ENCODE measurements around the gene CEACAM6. TPM values are rescaled to one million over a fixed set of nuclear protein-coding genes. Genes with fewer than 3 reads are reported as not detected.

Gene CEACAM6
- total RNA-seq, 1 experiment from 2014 or later: 10.7 TPM

DNA sequence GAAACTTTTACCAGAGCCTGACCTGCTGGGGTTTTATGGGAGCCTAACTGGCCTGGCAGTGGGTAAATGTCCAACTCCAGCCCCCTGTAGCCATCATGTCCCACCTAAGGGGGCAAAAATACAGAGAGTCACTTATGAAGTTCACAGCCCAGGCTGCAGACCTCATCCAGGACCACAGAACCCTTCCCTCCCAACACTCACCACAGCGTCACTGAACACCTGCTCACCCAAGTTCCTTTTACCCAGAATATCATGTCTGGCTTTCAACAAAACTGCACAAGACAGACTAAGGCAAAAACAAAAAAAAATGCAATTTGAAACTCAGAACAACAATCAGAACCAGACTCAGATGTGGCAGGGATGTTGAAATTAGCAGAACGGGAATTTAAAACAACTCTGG is 47.4 kb downstream of the CEACAM6 start:
- no peaks in the 10 kb centered on the region for H3K36me3 ChIP-seq (ENCODE audit: control insufficient read depth, insufficient read depth, low read length)
- peaks cover 11% of the 10 kb centered on the region for H3K9me3 Mint-ChIP-seq (ENCODE audit: unreplicated experiment)
- intact Hi-C loops (cut with micrococcal nuclease; ENCODE audit: unreplicated experiment): no loop called here
- H3K27me3 ChIP-seq (replicated peaks; ENCODE audit: control insufficient read depth, insufficient read depth, low read length): no peaks in the 10 kb centered on the region
- H3K36me3 Mint-ChIP-seq (ENCODE audit: insufficient read depth, unreplicated experiment): no peaks in the 10 kb centered on the region
- POLR2A ChIA-PET: no interaction called here
- TF ChIP-seq, protein P1, sequence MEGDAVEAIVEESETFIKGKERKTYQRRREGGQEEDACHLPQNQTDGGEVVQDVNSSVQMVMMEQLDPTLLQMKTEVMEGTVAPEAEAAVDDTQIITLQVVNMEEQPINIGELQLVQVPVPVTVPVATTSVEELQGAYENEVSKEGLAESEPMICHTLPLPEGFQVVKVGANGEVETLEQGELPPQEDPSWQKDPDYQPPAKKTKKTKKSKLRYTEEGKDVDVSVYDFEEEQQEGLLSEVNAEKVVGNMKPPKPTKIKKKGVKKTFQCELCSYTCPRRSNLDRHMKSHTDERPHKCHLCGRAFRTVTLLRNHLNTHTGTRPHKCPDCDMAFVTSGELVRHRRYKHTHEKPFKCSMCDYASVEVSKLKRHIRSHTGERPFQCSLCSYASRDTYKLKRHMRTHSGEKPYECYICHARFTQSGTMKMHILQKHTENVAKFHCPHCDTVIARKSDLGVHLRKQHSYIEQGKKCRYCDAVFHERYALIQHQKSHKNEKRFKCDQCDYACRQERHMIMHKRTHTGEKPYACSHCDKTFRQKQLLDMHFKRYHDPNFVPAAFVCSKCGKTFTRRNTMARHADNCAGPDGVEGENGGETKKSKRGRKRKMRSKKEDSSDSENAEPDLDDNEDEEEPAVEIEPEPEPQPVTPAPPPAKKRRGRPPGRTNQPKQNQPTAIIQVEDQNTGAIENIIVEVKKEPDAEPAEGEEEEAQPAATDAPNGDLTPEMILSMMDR (IDR thresholded peaks at IDR 0.05; ENCODE audit: insufficient read depth in 1 of 2, low read depth in 1 of 2, low read length in 1 of 2, severe bottlenecking in 1 of 2, unreplicated experiment in 1 of 2): no peak
- H3K4me3 ChIP-seq (ENCODE audit: low read depth, low read length): no peak overlapping the region
- H3K4me3 Mint-ChIP-seq (ENCODE audit: unreplicated experiment): no peak overlapping the region
- peaks cover 16% of the 10 kb centered on the region for H3K4me1 Mint-ChIP-seq (ENCODE audit: low read depth, unreplicated experiment)
- peaks cover 5% of the 10 kb centered on the region; the same call in 1 of the 2 replicates for H3K9me3 ChIP-seq
- no TSS peak for BruUV-seq (replicated peaks)
- peaks cover 12% of the 10 kb centered on the region for H3K4me1 ChIP-seq
- peaks cover 9% of the 10 kb centered on the region for H3K27me3 Mint-ChIP-seq (ENCODE audit: insufficient read depth, unreplicated experiment)
- CTCF ChIA-PET: interaction anchor here (0.6 to 1.1 kb wide), 2 partner anchors 156 to 450 kb away, joined by 3 to 7 read pairs; no protein-coding TSS in a partner anchor
- H3K27ac Mint-ChIP-seq (ENCODE audit: unreplicated experiment): no peak overlapping the region
- DNase-seq: no peak

DNA sequence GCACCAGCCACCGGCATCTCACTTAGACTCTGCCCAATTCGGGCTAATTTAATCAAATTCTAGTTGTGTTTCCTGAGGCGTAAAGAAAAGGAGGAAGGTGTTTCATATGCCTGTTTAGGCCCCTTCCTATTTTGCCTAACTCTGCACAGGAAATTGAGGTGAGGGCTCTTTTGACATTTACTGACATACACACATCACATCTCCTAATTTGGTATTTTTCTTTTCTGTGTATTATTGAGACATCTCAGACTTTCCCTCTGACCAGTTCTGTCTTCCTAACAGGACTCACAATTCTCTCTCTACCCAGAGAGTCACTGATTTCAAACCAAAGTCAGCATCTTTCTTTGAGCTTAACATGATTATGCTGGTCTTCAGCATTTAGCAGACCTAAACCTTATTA is 49.0 kb downstream of the CEACAM6 start:
- intact Hi-C loops (cut with micrococcal nuclease; ENCODE audit: unreplicated experiment): no loop called here
- peaks cover 9% of the 10 kb centered on the region for H3K27me3 Mint-ChIP-seq (ENCODE audit: insufficient read depth, unreplicated experiment)
- H3K27me3 ChIP-seq (replicated peaks; ENCODE audit: control insufficient read depth, insufficient read depth, low read length): no peaks in the 10 kb centered on the region
- peaks cover 11% of the 10 kb centered on the region for H3K9me3 Mint-ChIP-seq (ENCODE audit: unreplicated experiment)
- no peak for DNase-seq
- no peak overlapping the region for H3K27ac Mint-ChIP-seq (ENCODE audit: unreplicated experiment)
- H3K9me3 ChIP-seq: peaks cover 5% of the 10 kb centered on the region; the same call in 1 of the 2 replicates
- peaks cover 7% of the 10 kb centered on the region for H3K4me1 ChIP-seq
- no peak overlapping the region for H3K4me3 ChIP-seq (ENCODE audit: low read depth, low read length)
- peaks cover 13% of the 10 kb centered on the region for H3K4me1 Mint-ChIP-seq (ENCODE audit: low read depth, unreplicated experiment)
- no TSS peak for BruUV-seq (replicated peaks)
- TF ChIP-seq, protein P1 (IDR thresholded peaks at IDR 0.05; ENCODE audit: insufficient read depth in 1 of 2, low read depth in 1 of 2, low read length in 1 of 2, severe bottlenecking in 1 of 2, unreplicated experiment in 1 of 2): no peak
- no peaks in the 10 kb centered on the region for H3K36me3 ChIP-seq (ENCODE audit: control insufficient read depth, insufficient read depth, low read length)
- H3K4me3 Mint-ChIP-seq (ENCODE audit: unreplicated experiment): no peak overlapping the region
- no peaks in the 10 kb centered on the region for H3K36me3 Mint-ChIP-seq (ENCODE audit: insufficient read depth, unreplicated experiment)
- POLR2A ChIA-PET: no interaction called here
- CTCF ChIA-PET: no interaction called here

DNA sequence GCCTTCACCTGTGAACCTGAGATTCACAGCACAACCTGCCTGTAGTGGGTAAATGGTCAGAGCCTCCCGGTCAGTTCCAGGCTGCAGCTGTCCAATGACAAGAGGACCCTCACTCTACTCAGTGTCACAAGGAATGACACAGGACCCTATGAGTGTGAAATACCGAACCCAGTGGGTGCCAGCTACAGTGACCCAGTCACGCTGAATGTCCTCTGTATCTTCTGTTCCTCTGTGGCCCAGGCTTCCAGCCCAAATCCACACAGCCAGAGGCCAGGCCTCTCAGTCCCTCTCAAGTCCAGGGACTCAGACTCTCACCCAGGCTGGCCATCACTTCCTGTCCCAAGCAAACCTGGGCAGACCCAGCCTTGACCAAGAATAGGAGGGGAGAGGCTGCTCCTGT is 51.8 kb downstream of the CEACAM6 start:
- intact Hi-C loops (cut with micrococcal nuclease; ENCODE audit: unreplicated experiment): no loop called here
- H3K9me3 ChIP-seq: no peaks in the 10 kb centered on the region
- DNase-seq: no peak
- H3K27me3 ChIP-seq (replicated peaks; ENCODE audit: control insufficient read depth, insufficient read depth, low read length): no peaks in the 10 kb centered on the region
- POLR2A ChIA-PET: no interaction called here
- no peak overlapping the region for H3K4me3 Mint-ChIP-seq (ENCODE audit: unreplicated experiment)
- peaks cover 9% of the 10 kb centered on the region for H3K27me3 Mint-ChIP-seq (ENCODE audit: insufficient read depth, unreplicated experiment)
- H3K4me1 Mint-ChIP-seq (ENCODE audit: low read depth, unreplicated experiment): no peaks in the 10 kb centered on the region
- no peaks in the 10 kb centered on the region for H3K36me3 ChIP-seq (ENCODE audit: control insufficient read depth, insufficient read depth, low read length)
- no peaks in the 10 kb centered on the region for H3K9me3 Mint-ChIP-seq (ENCODE audit: unreplicated experiment)
- no peaks in the 10 kb centered on the region for H3K4me1 ChIP-seq
- no TSS peak for BruUV-seq (replicated peaks)
- no peaks in the 10 kb centered on the region for H3K36me3 Mint-ChIP-seq (ENCODE audit: insufficient read depth, unreplicated experiment)
- no peak overlapping the region for H3K27ac Mint-ChIP-seq (ENCODE audit: unreplicated experiment)
- H3K4me3 ChIP-seq (ENCODE audit: low read depth, low read length): no peak overlapping the region
- CTCF ChIA-PET: no interaction called here
- TF ChIP-seq, protein P1 (IDR thresholded peaks at IDR 0.05; ENCODE audit: insufficient read depth in 1 of 2, low read depth in 1 of 2, low read length in 1 of 2, severe bottlenecking in 1 of 2, unreplicated experiment in 1 of 2): no peak

Measured in Caco-2 (cell line).